ENCODE results near the gene FCER2. TPM values are rescaled to one million over a fixed set of nuclear protein-coding genes. Genes with fewer than 3 reads are reported as not detected.
A peak's percentile ranks its signal among the peaks of the same experiment; 100 is the strongest.

FCER2 gene
- total RNA-seq, 1 experiment from 2014 or later, result not detected

- peak overlapping the region; percentile 86 to 89 for H3K4me3 Mint-ChIP-seq
- Histone ChIP-seq H3K27me3 (ENCODE audit: insufficient read depth, low read length) (no peaks in the 10 kb centered on the region), H3K23ac (ENCODE audit: insufficient read length, low read depth, low read length) (no peak overlapping the region), H2BK12ac (ENCODE audit: insufficient read length, low read depth, low read length) (no peak overlapping the region), H3K4me2 (ENCODE audit: insufficient read depth, insufficient read length, low read length) (peak overlapping the region; percentile 60), H3K4me1 (ENCODE audit: insufficient read depth, low read length) (no peaks in the 10 kb centered on the region), H2BK15ac (ENCODE audit: low read depth, low read length) (no peak overlapping the region; the same call in 1 of the 2 replicates), H4K20me1 (ENCODE audit: control insufficient read depth, insufficient read depth, insufficient read length) (no peaks in the 10 kb centered on the region), H3K23me2 (ENCODE audit: insufficient read length, low read depth, low read length, poor library complexity, severe bottlenecking) (peaks cover 7% of the 10 kb centered on the region), H3K9ac (ENCODE audit: extremely low read depth, insufficient read length, low read length) (no peak overlapping the region), H3K9me3 (ENCODE audit: control insufficient read depth, low read depth, low read length) (no peaks in the 10 kb centered on the region), H2BK120ac (ENCODE audit: low read depth, low read length, poor library complexity, severe bottlenecking) (no peak overlapping the region), H3K18ac (ENCODE audit: insufficient read length, low read depth, low read length) (peak overlapping the region; percentile 69), H2AFZ (ENCODE audit: low read length) (no peak overlapping the region), H2BK20ac (ENCODE audit: low read depth, low read length, poor library complexity, severe bottlenecking) (no peak overlapping the region), H3K79me2 (ENCODE audit: insufficient read depth, low read length) (no peaks in the 10 kb centered on the region), H3K4ac (ENCODE audit: low read depth, low read length) (no peak overlapping the region), H4K8ac (replicated peaks; ENCODE audit: insufficient read length, low read depth, low read length) (no peak overlapping the region), H4K5ac (ENCODE audit: insufficient read length, low read depth, low read length) (no peak overlapping the region), H3K14ac (ENCODE audit: insufficient read depth, low read length) (no peak overlapping the region), H3K56ac (ENCODE audit: insufficient read length, low read depth, low read length) (no peak overlapping the region), H2AK5ac (ENCODE audit: insufficient read length, low read length) (no peak overlapping the region), H2BK5ac (ENCODE audit: insufficient read length, low read length) (no peak overlapping the region), H3K79me1 (ENCODE audit: insufficient read depth, low read depth, low read length, poor library complexity, severe bottlenecking) (no peaks in the 10 kb centered on the region), H4K91ac (ENCODE audit: insufficient read length, low read depth, low read length) (no peak overlapping the region), H3T11ph (ENCODE audit: low read length) (no peak overlapping the region), H3K27ac (ENCODE audit: insufficient read length, low read depth, low read length) (no peak overlapping the region)
- no peaks in the 10 kb centered on the region; a peak in 1 of 5 replicates for H3K9me3 Mint-ChIP-seq
- H3K27me3 Mint-ChIP-seq (ENCODE audit: low read depth), result peaks cover 31% of the 10 kb centered on the region
- TF ChIP-seq CTCF (conservative IDR thresholded peaks at IDR 0.05), result no peak; the same call in 2 of the 3 replicates
- peaks cover 19 to 31% of the 10 kb centered on the region in 2 experiments for H3K4me1 Mint-ChIP-seq
- peaks cover 6 to 23% (median 16%) of the 10 kb centered on the region in 3 experiments for H3K36me3 Mint-ChIP-seq (ENCODE audit: insufficient read depth in 1 of 3, low read depth in 3 of 3)
- no peak overlapping the region for H3K27ac Mint-ChIP-seq
- WGBS (ENCODE audit: extremely low coverage, insufficient read length, low lambda C conversion rate), result no CpG with 5 or more reads among the region's 74 CpGs
- DNase-seq, result peak; percentile 72
Measured at GRCh38 chr19:7682175-7682855, 19.6 kb downstream of the FCER2 start.
